ENCODE data around the gene HTR3E.
A peak's percentile ranks its signal among the peaks of the same experiment; 100 is the strongest.

HTR3E gene

GRCh38 chr3:184144505-184144904 is 47.6 kb downstream of the HTR3E start:
- H3K27ac ChIP-seq (ENCODE audit: low read depth, low read length) = no peak overlapping the region
- no peaks in the 10 kb centered on the region for H4K20me1 ChIP-seq (ENCODE audit: low read depth, low read length)
- H3K4me2 ChIP-seq (ENCODE audit: low read depth, low read length, poor library complexity, severe bottlenecking) = no peak overlapping the region
- no peak overlapping the region for H3K4me3 ChIP-seq (ENCODE audit: insufficient read depth, low read length, poor library complexity, severe bottlenecking)
- no peaks in the 10 kb centered on the region for H3F3A ChIP-seq (ENCODE audit: insufficient read depth)
- no peaks in the 10 kb centered on the region for H3K9me2 ChIP-seq (replicated peaks; ENCODE audit: insufficient read depth, low read length)
- no peak overlapping the region for H3K9ac ChIP-seq (ENCODE audit: low read length)
- peaks cover 5% of the 10 kb centered on the region; the same call in 1 of the 2 replicates for H3K36me3 ChIP-seq (ENCODE audit: low read length)
- H2AFZ ChIP-seq (ENCODE audit: low read depth, low read length, severe bottlenecking) = no peak overlapping the region
- H3K27me3 ChIP-seq (ENCODE audit: low read length) = no peaks in the 10 kb centered on the region
- TF ChIP-seq CTCF (IDR thresholded peaks at IDR 0.05; ENCODE audit: insufficient read depth, low read length, poor library complexity, severe bottlenecking) = no peak
- no peak for TF ChIP-seq EZH2phosphoT487 (conservative IDR thresholded peaks at IDR 0.05; ENCODE audit: low read length)
- no peaks in the 10 kb centered on the region for H3K9me3 ChIP-seq (ENCODE audit: insufficient read depth, low read length)
- 0 out of 2 replicates have a peak, but pooled peaks cover 6% of the 10 kb centered on the region for H3K79me2 ChIP-seq (ENCODE audit: insufficient read depth, low read length)

- Histone ChIP-seq H3K9ac (ENCODE audit: low read length) (no peak overlapping the region), H3K79me2 (ENCODE audit: insufficient read depth, low read length) (0 out of 2 replicates have a peak, but pooled peaks cover 3% of the 10 kb centered on the region), H2AFZ (ENCODE audit: low read depth, low read length, severe bottlenecking) (no peak overlapping the region), H3K4me2 (ENCODE audit: low read depth, low read length, poor library complexity, severe bottlenecking) (no peak overlapping the region), H3K27ac (ENCODE audit: low read depth, low read length) (no peak overlapping the region), H3K4me3 (ENCODE audit: insufficient read depth, low read length, poor library complexity, severe bottlenecking) (no peak overlapping the region), H3K27me3 (ENCODE audit: low read length) (no peaks in the 10 kb centered on the region), H4K20me1 (ENCODE audit: low read depth, low read length) (no peaks in the 10 kb centered on the region), H3K9me2 (replicated peaks; ENCODE audit: insufficient read depth, low read length) (no peaks in the 10 kb centered on the region), H3K9me3 (ENCODE audit: insufficient read depth, low read length) (no peaks in the 10 kb centered on the region), H3K36me3 (ENCODE audit: low read length) (peaks cover 5% of the 10 kb centered on the region; the same call in 1 of the 2 replicates), H3F3A (ENCODE audit: insufficient read depth) (no peaks in the 10 kb centered on the region)
- TF ChIP-seq EZH2phosphoT487 (conservative IDR thresholded peaks at IDR 0.05; ENCODE audit: low read length) = no peak
- peak; percentile 51 for TF ChIP-seq CTCF (IDR thresholded peaks at IDR 0.05; ENCODE audit: insufficient read depth, low read length, poor library complexity, severe bottlenecking)
These were observed 48.3 kb downstream of the HTR3E start for GRCh38 chr3:184145111-184145524.

GRCh38 chr3:184145751-184146270 is 48.9 kb downstream of the HTR3E start:
- Histone ChIP-seq H3K36me3 (ENCODE audit: low read length) (peaks cover 3% of the 10 kb centered on the region; the same call in 1 of the 2 replicates), H3K27ac (ENCODE audit: low read depth, low read length) (no peak overlapping the region), H4K20me1 (ENCODE audit: low read depth, low read length) (no peaks in the 10 kb centered on the region), H2AFZ (ENCODE audit: low read depth, low read length, severe bottlenecking) (no peak overlapping the region), H3K9me2 (replicated peaks; ENCODE audit: insufficient read depth, low read length) (no peaks in the 10 kb centered on the region), H3K4me3 (ENCODE audit: insufficient read depth, low read length, poor library complexity, severe bottlenecking) (no peak overlapping the region), H3K9me3 (ENCODE audit: insufficient read depth, low read length) (no peaks in the 10 kb centered on the region), H3K9ac (ENCODE audit: low read length) (no peak overlapping the region), H3K4me2 (ENCODE audit: low read depth, low read length, poor library complexity, severe bottlenecking) (no peak overlapping the region), H3K79me2 (ENCODE audit: insufficient read depth, low read length) (no peaks in the 10 kb centered on the region), H3K27me3 (ENCODE audit: low read length) (no peaks in the 10 kb centered on the region), H3F3A (ENCODE audit: insufficient read depth) (no peaks in the 10 kb centered on the region)
- no peak for TF ChIP-seq CTCF (IDR thresholded peaks at IDR 0.05; ENCODE audit: insufficient read depth, low read length, poor library complexity, severe bottlenecking)
- TF ChIP-seq EZH2phosphoT487 (conservative IDR thresholded peaks at IDR 0.05; ENCODE audit: low read length) = no peak
